NCI-H82 treated with DMSO at 0.1 percent for 48 hours (cell line): ENCODE results near the gene AFAP1L1.
"Not testable (repeated sequence)": the region's sequence is repeated elsewhere in the genome, so short reads cannot be mapped to it uniquely, and the experiment has no call there.

Source experiments
- DNase-seq: peaks from one replicate; lab custom pipeline; 2025; ENCODE audit not compliant: unreplicated experiment; lab: John Stamatoyannopoulos, UW

AFAP1L1 gene

DNA sequence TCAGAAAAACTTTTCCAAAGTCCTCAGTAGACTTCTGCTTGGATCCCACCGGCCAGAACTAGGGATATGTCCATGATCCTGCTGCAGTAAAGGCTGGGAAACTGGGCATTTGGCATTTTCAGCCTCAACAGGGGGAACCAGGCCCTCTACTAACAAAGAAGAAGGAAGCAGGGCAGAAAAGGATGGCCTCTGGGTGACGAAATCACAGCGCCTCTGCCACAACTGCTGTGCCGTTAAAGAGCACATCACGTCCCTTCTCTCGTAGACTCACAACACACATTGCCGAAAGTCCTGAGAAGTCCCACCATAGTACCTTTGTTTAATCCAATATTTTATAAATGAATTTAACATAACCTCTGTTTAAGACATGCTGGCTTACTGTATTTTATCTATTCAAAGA, 10.4 kb upstream of the AFAP1L1 start:
- DNase-seq: no peak

DNA sequence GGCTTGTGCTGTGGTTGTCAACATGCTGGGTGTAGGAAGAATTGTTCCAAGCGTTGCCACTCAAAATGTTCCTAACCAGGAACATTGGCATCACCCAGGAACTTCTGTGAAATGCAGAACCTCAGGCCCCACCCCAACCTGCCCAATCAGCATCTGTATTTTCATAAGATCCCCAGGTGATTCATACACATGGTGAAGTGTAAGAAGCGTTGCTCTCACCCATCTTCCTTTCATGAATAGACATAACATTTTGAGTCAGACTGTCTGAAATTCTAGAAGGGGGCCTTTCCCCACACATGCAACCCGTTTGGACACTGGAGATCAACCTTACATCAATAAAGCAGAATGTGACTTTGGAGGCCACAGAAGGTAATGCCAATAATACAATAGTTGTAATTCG, 9.3 kb upstream of the AFAP1L1 start:
- DNase-seq: no peak

DNA sequence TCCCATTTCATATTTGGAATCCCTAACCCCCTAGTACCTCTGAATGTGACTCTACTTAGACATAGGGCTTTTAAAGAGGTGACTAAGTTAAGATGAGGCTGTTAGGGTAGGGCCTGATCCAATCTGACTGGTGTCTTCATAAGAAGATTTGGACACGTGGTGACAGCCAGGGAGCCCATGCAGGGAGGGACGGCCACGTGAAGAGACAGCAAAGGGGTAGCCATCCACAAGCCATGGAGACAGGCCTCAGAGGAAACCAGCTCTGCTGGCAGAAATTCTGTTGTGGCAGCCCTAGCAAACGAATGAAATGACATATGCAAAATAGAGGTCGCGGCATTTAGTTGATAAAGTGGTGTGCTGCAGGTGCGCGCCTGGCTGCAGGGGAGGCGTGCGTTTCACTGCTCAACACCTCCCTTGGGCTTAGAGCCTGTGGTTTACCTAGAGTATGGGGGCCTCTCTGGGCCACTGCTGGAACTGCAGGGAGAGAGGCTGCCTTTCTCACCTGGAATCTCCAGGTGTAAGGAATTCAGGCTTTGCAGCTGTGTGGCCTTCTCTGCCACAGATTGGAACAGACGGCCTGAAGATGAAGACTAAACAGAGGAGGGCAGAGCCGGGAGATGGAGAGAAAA, 7.1 kb upstream of the AFAP1L1 start:
- DNase-seq: peak; percentile 7

DNA sequence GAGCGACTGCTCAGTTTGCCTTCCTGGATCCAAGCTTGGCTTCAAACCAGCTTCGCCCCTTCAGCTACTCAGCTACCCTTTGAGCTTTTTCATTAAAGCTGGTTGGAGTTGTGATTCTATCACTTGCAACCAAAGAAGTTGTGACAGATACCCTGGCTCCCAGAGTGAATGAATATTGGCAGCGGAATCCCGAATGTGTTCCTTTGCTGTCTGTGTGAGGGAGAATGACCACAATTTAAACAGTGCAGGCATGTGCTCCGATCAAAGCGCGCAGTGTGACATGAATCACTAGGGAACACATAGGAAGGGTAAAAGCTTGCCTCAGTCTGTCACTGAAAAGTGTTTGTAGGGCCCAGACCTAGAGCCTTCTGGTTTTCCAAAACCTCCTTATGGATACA, 6.6 kb upstream of the AFAP1L1 start:
- no peak for DNase-seq

DNA sequence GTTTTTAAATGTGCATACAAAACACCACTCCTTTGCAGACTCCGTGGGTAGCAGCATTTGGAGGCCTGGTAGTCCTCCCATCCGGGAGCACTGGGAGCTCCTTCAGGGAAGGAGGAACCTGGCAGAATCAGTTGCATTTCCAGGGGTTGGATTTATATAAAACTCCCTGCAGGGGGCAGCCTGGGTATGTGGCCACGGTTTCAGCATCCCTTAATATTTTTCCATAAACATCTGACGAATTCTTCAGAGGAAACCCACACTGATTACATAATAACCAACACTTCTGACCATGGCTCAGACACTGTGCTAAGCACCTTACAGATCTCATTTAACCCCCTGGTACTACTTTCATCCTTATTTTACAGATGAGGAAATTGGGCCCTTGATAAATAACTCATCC, 6.1 kb upstream of the AFAP1L1 start:
- no peak for DNase-seq

DNA sequence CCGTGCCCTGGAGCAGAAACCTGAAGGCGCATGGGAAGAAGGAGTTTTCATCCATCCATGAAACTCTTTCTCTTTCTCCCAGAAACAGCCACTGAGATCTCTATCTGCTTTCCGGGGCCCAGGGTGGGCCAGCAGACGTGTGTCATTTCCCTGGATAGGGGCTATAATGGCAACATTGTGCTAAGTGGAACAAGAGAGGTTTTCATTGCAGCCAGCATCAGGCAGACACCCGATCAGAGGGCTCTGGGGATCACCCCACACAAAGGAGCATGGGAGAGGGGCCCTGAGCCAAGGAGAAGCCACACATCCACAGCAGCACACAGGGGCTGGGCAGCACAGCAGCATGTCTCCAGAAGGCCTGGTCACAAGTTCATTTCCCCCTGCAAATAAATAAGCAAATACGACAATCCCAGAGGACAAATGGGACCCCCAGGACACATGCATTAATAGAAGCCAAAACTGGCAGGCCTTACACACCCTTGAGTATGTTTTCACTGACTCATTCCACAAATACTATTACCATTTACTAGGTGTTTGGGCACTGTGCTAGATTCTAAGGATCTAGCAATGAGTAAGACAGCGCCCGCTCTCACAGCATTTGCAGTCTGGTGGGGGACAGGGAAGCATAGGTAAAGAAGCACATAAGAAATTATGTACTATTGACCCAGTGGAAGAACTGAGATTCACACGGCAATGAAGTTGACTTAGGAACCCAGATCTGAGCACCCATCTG, 4.3 kb upstream of the AFAP1L1 start:
- no peak for DNase-seq

DNA sequence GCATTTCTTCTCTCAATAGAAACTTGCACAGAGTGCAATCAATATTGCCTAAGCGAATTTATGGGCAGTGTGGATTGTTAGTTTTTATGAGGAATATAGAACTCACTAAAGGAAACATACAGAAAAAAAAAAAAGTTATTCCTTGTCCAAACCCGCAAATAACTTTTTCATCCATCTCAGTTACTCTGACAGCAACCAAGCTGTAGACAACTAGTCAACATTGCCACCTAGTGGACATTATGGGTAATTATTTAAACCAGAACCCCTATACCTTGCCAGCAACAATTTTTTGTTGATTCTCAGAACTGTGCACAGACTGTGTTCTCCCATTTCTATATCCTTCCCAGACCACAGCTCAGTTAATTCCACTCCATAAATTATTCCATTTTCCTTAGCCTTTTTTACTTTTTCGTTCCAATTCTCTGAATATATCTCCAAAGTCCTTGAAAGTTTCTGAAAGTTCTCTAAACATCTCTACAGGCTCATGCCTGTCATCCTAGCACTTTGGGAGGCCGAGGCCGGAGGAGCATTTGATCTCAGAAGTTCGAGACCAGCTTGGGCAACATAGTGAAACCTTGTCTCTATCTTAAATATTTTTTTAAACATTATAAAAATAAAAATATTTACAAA, 2.6 kb upstream of the AFAP1L1 start:
- peak; percentile 16 for DNase-seq

DNA sequence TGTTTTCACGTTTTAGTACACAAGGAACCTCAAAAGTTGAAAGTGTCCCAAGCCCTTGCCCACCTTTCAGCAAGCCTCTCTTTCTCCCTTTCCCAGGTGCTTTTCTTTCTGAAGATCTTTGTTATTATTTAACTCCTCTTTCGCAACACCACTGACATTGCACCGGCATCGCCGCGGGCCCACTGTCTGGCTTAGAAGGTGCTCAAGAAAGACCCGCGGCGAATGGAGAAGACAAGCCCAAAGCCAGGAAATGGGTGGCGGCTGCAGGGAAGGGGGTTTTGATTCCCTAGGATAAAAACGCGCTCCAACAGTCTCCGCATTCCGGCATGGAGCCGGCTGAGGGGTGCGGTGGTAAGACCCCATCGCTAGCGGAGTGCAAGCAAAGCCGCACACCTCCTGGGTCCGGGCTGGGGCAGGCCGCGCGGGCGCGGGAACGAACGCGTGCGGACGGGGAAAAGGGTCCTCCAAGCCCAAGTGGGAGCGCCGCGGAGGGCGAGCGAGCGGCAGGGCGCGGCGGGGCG, 404 bp upstream of the AFAP1L1 start:
- DNase-seq: no peak

DNA sequence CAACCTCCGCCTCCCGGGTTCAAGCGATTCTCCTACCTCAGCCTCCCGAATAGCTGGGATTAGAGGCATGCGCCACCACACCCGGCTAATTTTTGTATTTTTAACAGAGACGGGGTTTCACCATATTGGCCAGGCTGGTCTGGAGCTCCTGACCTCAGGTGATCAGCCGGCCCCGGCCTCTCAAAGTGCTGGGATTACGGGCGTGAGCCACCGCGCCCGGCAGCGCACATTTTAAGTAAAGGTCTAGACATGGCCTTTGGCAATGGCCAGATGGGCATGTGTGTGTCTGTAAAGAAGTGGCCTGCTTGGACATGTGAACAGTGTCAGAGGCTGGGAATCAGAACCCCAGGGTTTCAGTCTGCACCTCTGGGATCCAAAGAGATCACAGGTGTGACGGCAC, 1.1 kb downstream of the AFAP1L1 start:
- DNase-seq: not testable (repeated sequence)

DNA sequence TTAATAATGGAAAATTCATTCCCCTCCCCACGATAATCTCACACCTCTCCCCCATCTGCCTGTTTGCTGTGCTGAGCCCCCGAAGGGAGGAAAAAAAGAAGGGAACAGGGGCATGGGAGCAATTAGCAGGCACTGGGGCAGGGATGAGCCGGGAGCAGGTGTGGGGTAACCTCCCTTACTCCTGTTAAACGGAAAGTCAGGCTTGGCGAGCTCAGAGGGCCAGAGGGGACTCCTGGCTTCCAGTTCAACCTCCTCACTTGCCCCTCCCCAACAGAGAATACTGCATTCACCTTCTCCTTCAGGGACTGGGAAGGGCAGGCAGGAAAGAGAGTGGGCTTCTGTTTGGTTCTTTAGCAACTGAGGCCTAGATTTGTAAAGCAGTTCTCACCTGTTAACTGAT, 1.6 kb downstream of the AFAP1L1 start:
- no peak for DNase-seq

DNA sequence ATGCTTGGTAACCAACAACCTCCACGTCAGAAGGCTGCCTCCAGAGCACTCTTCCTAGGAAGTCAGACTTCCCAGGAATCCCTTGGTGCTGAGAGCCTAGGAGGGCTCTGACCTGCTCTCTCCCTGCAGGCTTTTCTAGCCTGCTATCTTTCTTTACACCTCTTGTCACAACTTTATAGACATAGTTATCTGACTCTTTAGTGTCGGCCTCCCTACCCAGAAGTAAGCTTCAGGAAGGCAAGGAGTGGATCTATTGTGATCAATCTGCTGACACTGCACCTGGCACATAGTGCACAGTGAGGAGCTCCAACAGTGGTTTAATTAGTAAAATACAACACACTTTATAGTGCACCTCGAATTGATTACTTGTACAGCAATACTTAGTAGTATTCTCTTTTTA, 2.3 kb downstream of the AFAP1L1 start:
- DNase-seq: no peak

DNA sequence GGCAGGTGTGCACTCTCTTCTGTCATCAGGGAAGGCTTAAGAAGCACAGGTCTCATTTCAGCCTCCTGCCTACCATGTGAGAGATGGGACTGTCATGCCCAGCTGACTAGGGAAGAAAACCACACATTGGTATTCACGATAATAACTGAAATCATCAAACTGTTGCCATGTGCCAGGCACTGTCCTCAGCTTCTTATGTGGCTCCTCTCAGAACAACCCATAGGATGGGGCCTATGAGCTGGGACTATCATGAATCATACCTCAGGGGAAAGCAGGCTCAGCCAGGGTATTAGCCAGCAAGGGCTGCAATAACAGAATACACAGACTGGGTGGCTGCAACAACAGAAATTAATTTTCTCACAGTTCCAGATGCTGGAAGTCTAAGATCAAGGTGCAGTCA, 3.3 kb downstream of the AFAP1L1 start:
- no peak for DNase-seq

DNA sequence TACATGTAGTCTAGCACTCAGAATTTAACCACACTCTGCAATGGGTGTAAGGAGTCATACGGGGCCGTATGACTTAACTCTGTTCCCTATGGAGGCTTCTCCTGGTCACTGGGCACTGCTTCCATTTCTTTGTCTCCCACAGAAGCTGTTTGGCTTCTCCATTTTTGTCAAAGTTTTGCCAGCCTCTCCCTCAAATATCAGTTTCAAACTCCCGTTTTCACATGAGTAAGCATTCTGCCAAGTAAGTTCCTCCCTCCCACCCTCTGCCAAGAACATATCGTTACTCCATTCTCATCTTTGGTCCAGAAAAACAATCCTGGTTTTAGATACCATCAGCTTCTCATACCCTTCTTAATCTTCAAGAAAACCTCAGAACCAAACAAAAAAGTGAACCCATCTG, 6.1 kb downstream of the AFAP1L1 start:
- DNase-seq: no peak

DNA sequence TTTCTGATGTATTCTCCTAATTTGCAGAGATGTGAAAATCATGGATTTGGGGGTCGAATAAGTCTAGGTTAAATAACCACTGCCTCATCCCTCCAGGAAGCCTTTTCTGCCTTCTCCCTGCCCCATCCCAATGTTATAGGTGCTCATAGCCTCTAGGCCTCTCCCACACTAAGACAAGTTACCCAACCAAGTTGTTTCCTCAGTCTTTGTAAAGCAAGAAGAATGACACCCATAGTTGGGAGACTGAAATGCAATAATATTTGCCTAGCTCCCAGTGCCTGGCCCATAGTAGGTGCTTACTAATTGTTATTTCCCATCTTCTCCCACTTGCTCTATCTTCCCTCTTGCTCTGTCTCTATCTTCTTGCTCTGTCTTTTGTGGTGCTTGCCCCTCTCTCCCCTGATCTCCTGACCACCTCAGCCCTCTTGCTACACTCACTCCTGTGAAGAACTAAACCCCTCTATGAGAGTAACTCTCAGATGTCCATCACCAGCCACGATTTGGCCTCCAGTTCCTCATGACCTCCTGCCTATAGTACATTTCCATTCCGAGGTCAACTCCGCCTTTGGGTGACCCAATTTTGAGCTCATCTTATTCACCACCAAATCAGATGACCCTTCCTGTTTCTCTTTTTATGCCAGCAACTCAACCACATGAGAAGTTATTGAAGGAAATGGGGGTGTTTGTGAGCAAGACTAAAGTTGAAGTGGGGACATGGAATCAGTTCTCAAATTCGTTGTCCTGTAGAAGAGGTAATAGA, 7.0 kb downstream of the AFAP1L1 start:
- no peak for DNase-seq

DNA sequence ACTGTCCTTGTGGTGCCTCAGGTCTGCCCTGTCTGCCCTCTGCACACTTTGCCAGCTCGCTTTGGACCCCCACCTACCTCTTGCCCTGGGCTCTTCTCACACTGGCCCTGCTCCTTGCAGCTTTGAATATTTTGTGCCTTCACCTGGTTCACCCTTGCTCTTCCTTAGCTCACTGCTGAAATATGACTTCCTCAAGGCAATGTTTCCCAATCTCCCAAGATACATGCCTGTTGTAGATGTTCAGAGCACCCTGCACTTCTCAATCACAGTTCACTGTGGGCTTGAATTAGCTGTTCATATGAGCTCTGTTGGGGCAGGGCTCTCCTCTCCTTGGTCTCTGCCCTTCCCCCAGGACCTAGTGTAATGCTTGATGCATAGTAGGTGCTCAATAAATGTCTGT, 8.0 kb downstream of the AFAP1L1 start:
- DNase-seq: no peak

DNA sequence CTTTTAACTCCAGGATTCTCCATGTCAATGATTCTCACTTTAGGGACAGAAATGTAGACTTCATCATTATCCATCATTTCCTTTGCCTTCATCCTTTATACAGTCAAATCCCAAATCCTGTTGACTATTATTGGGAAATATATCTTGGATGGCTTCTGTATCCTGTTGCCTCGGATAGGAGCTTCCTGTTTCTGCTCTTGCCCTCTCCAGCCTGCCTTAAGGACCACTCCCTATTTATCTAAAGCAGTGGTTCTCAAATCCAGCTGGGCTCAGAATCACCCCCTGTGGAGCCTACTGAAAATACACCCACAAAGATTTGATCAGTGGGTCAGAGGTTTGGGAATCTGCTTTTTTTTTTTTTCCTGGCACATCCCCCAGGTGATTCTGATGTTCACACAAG, 8.5 kb downstream of the AFAP1L1 start:
- no peak for DNase-seq

DNA sequence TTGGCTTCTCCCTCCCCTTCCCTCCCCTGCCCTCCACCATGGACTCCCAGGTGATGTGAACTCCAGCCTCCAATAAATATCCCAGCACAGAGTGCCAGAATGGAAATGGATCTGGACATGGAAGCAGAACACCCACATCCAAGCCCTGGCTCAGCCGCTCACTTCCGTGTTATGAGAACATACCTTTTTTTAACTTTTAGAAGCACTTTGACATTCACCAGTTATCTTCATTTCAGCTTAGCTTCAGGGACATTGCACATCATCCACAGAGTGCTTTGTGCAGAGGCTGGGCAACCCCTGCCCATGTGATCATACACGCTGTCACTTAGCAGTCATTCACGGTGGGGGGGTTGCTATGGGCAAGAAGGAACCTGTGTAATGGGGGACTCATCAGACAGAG, 9.1 kb downstream of the AFAP1L1 start:
- DNase-seq: no peak

DNA sequence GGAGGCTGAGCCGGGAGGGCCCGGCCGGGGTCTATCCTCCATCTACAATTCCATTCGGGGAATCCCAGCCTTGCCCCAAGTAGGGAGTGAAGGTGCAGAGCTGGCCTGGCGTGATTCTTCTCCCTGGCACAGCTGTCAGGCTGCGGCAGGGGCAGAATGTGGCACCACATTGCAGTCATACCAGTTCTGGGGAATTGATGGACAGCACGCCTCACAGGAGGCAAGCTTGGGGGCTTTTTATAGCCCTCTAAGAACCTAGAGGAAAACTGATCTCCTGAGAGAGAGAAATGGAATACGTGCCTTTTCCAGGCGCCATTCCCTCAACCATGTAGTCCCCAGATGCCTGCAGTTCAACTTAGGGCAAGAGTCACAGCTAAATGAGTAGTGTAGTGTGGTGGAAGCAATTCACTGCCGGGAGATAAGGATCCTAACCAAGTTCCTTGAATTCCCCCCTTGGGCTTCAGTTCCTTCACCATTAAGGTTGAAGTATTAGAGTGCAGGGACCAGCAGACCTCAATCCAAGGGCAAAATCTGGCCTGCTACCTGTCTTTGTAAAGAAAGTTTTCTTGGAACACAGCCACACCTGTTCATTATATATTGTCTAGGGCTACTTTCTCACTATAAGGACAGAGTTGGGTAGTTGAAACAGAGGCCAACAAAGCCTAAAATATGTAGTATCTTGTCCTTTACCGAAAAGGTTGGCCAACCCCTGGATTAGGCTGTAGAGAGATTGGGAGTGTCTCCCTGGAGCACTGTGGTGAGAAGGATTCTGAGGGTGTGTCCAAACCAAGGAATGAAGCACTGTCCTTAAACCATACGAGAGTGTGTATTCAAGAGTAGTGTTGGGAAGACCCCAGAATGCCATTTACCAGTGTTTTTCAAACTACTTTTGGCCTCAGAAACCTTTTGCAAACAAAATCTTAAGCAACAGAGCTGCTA, 10.6 kb downstream of the AFAP1L1 start:
- DNase-seq: no peak

DNA sequence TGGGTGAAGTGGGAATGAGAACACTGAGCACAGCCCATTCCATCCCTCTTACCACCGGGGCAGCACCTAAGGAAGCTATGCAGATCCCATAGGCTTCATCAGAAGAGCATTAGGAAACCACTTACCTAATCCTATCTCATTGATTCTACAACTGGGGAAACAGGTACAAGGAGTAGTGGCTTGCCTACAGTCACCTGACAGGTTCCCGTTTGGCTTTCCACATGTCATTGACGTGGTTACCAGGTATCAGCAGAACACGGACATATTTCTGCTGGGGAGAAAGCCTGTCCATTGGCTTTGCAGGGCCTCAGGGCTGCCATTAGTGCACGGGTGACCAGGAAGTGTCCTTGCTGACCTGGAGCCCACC, 11.3 kb downstream of the AFAP1L1 start:
- no peak for DNase-seq

DNA sequence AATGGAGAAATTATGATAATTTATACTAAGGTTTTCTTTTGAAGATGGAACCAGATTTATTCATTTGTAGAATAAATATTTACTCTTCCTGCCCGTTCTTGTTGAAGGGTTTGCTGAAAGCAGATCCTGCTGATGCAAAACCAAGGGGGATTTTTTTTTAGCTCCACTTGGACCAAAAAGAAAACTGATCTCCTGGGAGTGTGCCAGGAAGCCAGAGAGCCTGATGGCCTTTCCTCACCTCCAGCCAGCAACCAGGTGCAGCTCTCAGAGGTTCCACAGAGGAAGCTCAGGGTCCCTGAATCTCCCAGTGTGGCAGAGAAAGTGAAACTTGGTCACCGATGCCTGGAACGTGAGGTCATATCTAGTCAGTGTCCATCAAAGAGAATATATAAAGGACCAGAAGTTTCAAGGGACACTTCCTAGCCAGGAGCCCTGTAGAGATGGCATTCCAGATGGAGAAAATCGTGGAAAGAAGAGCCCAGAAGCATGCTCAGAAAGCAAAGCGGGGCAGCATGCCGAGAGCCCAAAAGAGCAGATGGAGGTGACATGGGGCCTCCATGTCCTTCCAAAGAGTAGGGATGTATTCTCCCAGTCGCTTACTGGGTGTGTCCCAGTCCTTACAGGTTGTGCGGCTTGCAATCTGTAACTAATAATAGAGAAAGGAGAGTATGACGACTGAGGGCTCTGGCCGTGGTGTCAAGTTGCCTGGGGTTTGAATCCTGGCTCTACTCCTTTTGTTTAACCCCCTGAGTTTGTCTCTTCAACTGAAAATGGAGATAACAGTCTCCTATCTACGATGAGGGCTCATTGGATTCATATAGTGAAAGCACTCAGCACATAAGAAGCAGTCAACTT, 12.2 kb downstream of the AFAP1L1 start:
- no peak for DNase-seq
